HG03103 (cell line): Measurements from ENCODE around the gene UBXN11.
"Not testable (repeated sequence)": the region's sequence is repeated elsewhere in the genome, so short reads cannot be mapped to it uniquely, and the experiment has no call there.

ENCODE experiments used
- ATAC-seq: cut with Tn5 transposase; IDR thresholded peaks from one replicate; pipeline ENCODE4 v1.9.1; 2021; ENCODE audit warnings: low read depth; ENCODE audit not compliant: unreplicated experiment

The UBXN11 gene

DNA sequence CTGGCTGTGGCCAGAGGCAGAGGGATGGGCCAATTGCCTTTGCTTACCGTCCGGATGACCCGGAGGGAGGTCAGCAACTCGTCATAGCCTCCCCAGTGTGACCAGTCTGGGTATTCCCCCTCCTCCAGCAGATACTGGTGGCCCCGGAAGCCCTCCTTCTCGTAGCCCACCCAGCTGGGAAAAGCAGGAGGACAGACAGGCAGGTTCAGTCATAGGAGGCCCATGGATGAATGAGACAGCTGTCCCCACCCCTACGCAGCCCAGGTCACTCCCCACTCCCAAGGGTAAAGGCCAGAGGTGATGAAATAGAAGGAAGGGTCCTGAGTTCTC, 30.7 kb upstream of the UBXN11 start:
- ATAC-seq, result no peak

DNA sequence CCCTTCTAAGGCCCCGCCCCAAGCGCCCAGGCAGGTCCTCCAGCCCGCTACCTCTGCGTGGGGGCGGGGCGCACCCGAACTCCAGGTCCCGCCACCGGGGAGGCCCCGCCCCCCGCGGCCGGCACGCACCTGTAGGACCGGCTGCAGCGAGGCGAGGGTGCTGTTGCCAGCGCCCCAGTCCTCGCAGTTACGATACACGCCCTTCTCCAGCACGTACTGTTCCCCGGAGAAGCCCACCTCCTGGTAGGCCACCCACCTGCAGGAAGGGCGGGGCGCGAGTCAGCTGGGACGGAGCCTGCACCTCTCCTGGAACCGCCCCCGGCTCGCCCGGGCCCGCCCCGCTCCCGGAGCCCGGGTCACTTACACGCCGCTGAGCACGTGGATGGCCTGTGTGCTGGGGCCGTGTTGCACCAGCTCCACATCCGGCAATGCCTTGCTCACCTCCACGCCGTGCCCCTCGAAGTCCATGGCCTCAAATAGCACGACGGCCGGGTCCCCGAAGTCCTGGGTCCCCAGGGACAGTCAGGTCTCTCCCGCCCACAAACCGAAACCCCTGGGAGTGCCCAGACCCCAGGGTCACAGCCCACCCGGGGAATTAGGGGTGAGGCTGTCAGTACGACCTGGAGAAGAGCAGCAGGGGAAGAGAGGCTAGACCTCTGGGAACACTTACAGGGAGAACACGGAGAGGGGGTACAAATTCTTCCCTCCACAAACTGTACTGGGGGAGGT, 30.2 kb upstream of the UBXN11 start:
- ATAC-seq, result peak; percentile 44

DNA sequence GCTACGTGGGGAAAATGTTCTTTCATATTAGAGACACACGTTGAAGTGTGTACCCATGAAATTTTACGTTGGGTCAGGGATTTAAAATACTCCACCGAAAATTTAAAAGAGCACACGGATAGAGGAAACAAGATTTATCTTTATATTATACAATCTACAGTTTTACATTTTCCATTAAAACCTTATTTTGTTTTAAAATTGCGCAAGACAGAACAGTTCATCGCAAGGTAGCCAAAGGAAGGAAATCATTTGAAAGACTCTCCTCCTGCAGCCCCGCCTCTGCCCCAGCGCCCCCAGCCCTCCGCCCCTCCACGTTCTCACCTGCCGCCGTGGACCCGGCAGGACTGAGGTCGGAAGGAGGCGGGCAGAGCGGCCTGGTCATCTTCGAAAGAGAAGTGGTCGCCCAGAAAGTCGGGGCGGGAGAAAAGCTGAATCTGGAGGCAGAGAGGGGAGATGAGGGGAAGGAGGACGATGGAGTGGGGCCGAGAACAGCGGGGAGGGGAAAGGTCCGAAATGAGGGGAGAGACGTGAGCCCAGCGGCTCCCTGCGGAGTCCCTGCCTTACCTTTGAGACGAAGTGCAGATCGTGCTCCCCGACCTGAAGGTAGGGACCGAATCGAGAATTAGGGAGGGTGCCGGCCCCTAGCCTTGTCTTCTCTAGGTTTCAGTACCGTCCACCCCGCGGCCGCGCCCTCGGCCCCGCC, 29.5 kb upstream of the UBXN11 start:
- ATAC-seq, result no peak

DNA sequence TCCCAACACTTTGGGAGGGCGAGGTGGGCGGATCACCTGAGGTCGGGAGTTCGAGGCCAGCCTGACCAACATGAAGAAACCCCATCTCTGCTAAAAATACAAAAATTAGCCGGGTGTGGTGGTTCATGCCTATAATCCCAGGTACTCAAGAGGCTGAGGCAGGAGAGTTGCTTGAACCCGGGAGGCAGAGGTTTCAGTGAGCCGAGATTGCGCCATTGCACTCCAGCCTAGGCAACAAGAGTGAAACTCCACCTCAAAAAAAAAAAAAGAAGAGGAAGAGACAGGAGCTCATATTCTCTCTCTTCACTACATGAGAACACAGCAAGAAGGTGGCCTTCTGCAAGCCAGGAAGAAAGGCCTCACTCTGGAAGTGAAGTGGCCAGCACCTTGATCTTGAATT, 26.9 kb upstream of the UBXN11 start:
- ATAC-seq, result not testable (repeated sequence)

DNA sequence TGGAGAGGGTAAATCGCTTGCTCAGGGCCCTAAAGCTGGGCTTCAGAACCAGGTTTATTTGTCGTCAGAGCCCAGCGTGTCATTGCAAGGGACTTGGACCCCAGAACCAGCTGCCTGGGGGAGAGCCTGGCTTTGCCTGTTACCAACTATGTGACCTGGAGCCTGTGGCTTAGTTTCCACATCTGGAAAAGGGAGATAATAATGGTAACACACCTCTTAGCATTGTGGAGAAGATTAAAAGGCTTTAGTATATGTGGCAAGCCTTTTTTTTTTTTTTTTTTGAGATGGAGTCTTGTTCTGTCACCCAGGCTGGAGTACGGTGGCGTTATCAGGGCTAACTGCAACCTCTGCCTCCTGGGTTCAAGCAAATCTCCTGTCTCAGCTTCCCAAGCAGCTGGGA, 23.8 kb upstream of the UBXN11 start:
- ATAC-seq, result no peak

DNA sequence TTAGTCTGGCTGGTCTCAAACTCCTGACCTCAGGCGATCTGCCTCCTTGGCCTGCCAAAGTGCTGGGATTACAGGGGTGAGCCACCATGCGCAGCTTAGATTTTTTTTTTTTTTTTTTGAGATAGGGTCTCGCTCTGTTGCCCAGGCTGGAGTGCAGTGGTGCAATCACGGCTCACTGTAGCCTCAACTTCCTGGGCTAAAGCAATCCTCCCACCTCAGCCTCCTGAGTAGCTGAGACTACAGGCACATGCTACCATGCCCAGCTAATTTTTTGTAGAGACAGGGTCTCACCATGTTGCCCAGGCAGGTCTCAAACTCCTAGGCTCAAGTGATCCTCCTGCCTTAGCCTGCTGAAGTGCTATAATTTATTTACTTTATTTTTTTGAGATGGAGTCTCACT, 22.9 kb upstream of the UBXN11 start:
- ATAC-seq, result not testable (repeated sequence)

DNA sequence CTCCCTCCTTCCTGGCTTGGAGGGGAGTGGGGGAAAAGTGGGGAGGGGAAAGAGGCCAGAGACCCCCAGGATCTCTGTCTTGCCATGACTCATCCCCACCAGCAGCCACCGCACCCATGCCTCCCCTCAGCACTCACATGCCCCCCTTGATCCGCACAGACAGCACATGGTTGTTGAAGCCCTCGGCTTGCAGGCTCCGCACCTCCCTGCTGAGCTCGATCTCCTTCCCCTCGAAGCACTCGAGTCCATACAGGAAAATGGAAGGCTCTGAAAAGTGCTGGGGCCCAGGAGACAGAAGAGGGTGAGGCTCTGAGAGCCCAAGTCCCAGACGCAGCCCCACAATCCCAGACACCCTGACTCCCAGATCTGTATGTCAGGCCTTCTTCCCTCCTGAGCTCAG, 22.2 kb upstream of the UBXN11 start:
- no peak for ATAC-seq

DNA sequence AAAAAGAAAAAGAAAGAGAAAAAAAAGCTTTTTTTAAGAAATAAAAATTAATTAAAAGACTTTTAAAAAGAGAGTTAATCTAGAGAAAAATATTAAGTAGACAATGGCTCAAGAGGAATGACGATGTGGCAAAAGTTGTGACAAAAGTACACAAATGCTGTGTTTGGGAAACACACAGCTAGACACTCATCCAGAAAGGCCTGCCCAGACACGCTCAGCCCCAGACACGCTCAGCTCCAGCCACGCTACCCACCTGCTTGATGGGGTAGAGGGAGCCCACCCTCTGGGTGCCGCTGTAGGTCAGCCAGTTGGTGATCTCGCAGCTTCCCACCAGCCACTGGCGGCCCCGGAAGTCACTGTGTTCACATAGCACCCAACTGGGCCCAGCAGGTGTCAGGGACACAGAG, 21.5 kb upstream of the UBXN11 start:
- ATAC-seq, result no peak

DNA sequence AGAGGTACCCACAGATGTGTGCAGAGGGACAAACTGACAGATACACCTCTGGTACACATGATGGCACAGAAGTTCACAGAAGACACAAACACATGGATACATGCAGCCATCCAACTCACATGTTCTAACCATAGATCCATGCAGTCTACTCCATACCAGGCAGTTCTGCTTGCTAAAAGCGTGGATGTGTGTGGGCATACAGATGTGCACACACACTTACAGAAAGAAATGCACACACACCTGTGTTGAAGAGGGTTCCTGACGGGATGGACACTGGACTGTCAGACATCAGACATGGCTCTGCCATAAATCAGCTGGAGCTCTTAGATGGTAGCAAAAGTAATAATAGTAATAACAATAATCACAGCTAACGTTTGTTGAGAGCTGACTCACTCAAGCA, 18.1 kb upstream of the UBXN11 start:
- ATAC-seq, result no peak

DNA sequence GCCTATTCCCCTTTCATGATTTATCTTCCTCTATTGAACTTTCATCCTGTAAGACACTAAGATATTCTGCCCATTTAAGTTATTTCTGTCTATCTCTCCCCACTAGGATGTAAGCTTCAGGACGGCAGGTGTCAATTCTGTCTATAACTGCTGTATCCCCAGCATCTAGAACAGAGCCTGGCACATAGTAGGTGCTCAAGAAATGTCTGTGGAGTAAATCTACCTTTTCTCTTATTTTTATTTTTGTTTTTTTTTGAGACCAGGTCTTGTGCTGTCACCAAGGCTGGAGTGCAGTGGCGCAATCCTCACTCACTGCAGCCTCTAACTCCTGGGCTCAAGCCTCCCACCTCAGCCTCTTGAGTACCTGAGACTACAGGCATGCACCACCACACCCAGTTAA, 16.9 kb upstream of the UBXN11 start:
- no peak for ATAC-seq

DNA sequence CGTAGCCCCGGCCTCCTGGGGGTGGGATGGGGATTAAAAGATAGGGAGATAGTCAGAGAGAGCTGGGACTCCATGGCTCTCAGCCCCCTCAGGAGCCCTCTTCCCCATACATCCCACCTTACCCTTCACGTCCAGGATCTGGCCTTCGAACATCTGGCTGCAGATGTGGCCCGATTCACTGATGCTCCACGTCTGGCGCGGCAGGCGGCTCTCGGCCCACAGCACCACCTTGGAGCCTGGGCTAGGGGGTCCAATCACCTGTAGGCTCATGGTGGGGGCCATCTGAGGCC, 15.6 kb upstream of the UBXN11 start:
- no peak for ATAC-seq

DNA sequence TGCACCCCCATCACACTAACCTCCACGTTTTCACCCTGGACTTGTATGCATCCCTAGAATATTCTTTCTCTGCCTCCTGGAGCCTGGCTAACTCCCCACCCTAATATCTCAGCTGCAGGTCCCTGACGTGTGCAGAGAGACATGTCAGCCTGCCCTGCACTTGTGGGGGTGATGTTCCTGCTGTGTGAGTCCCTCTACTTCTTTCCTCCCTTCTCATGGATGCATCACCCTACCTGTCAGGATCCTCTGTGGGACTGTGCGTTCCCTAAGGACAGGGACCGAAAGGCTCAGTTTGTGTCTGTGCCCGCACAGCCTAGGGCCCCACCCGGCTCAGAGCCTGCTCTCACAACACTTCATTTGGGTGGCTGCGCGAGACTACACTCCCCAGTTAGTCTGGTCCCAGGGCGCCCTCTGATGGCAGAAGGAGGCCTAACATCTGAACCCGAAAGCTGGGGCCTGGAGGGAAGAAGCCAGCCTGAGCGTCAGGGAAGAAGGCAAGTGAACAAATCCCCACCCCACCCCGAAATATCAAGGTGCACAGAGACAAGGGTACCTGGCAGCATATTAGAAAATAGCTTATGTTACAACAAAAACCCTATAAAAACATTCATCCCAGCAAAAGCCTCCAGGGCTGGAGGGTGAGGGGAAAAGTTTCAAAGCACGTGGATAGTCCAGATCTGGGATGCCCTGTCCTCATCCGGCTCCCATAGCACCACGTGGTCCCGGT, 15.0 kb upstream of the UBXN11 start:
- ATAC-seq, result no peak

DNA sequence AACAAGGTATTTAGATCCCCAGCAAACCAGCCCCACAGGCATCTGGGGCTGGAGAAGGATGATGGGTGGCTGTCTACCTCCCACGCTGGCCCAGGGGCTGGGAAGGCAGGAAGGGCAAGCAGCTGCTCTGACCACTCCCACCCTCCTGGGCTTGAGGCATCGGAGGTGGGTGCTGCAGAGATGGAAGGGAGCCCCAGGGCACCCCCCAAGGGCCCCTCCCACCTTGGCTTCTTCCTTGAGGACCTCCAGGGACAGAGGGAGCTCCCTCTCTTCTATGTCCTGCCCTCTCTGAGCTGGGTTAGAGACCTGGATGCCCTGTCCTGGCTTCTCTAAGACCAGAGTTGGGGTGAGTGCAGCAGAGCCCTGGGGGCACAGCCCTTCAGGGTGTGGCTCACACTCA, 14.5 kb upstream of the UBXN11 start:
- no peak for ATAC-seq

DNA sequence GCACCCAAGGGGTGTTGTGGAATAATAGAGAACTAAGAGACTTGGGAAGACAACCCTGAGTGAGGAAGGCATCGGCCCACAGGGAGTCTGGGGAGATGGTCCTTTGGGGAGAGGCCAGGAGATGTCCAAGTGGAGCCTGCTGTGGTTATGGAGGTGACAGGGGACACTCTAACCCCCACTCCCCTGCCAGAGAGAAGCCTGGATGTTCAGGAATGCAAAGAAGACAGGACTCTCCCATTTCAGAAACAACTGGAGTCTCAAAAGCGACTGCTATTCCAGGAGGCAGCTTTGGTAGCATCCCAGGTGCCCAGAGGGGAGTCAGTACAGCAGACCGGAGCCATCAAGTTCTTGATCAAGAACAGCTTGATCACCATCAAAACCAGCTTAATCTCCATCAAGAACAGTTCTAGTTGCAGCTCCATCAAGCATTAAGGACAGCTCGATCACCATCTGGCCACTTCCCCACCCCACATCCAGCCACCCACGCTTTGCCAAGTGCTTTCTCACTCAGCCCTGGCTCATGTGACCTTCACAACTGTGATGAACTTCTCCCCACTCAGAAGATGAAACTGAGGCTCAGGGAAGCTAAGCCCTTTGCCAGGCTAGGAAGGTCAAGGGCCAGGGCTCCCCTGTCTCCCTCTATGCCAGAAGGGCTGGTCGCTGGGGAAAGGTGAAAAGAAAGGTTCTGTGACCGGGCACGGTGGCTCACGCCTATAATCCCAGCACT, 12.1 kb upstream of the UBXN11 start:
- ATAC-seq, result no peak

DNA sequence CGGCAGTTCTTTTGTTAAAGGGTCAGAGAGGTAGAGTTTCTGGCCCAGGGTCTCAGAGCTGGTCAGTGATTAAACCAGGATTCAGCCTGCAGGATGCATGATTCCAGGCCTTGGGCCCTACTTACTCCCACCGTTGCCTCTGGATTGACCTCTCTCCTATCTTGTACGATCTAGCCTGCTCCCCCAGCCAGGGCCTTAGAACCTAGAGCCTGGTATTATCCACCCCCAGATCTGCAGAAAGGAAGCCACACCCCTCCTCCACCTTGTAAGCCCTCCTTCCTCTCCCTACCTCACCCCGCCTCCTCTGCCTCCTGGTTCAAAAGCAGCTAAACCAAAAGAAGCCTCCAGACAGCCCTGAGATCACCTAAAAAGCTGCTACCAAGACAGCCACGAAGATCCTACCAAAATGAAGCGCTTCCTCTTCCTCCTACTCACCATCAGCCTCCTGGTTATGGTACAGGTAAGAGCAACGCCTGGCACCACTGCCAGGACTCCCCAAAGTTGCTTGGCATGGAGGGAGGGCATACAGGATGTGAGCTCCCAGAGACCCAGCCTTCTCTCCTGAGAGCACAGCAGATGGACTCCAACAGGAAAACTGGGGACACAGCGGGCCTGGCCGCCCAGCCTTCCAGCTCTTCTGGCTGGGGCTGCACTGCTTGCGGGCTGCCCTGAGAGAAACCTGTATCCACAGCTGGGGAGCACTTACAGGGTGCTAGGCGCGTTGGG, 11.3 kb upstream of the UBXN11 start, which contains the start of gene CD52:
Gene CD52, plus strand, starts transcription at position 347 of the 726 bp plus-strand sequence. Its CDS starts 60 bp downstream, at position 407.
- ATAC-seq, result peak; percentile 33

DNA sequence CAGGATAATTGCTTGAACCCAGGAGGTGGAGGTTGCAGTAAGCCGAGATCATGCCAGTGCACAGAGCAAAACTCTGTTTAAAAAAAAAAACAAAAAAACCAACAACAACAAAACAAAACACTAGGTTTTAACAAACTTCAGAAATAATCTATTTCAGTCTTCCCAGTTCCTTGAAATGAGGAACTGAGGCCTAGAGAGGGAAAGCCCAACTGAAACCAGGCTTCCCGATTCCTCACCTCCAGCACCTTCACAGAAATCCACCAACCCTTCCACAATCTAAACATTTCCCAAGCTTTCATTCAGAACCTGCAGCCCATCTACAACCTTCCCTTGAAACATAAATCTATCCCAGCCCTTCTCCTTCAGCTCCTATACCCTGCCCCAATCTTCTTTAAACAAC, 10.7 kb upstream of the UBXN11 start:
- ATAC-seq, result no peak

DNA sequence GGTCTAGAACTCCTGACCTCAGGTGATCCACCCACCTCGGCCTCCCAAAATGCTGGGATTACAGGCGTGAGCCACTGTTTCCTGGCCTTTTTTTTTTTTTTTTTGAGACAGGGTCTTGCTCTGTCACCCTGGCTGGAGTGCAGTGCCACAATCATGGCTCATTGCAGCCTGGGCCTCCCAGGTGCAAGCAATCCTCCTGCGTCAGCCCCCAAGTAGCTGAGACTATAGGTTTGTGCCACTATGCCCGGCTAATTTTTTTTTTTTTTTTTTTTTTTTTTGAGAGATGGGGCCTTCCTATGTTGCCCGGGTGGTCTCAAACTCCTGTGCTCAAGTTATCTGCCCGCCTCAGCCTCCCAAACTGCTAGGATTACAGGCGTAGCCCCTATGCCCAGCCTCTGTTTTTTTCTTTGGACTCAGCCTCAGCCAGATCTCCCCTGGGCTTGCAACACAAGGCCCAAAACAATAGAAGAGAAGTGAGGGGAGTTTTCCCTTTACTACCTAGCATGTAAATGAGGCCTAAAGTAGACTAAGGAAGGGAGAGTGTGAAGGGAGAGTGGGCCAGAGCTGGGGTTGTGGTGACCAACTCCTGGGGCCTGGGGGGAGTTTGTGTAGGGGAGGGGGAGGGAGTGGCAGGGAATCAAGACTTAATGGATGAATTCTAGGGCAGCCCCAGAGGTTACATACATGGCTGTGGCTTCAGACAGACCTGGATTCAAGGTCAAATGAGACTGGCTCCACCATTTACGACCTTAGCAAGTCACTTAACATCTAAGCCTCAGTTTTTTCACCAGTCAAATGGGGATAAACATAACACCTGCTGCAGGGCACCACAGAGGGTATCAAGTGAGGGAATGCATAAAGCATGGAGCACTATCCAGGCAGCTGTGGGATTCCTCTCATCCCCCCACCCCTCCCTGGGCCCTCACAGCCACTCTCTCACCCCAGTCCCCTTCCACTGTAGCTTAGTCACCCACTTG, 9.7 kb upstream of the UBXN11 start:
- no peak for ATAC-seq

DNA sequence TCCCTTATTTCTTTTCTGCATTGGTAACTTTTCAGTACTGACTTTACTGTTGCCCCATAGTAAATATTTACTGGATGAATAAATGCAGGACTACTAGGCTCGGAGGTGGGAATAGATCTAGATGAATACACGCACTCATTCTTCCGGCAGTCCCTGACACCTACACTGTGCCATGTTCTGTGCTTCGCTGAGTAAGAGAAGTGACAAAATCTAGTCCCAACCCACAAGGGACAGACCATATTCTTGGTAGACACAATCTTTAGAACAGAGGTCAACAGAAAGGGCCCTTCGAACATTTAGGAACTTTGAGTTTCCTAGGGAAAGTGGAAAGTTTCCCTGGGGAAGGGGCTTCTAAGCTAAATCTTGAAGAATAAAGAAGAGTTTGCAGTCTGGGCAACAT, 8.1 kb upstream of the UBXN11 start:
- ATAC-seq, result no peak
